Renal pelvis (tissue), 4 donors: ENCODE measurements around the gene CD81. TPM values are rescaled to one million over a fixed set of nuclear protein-coding genes. Genes with fewer than 3 reads are reported as not detected.
"Not testable (repeated sequence)": the region's sequence is repeated elsewhere in the genome, so short reads cannot be mapped to it uniquely, and the experiment has no call there.

Experiments
- DNase-seq: peaks from one replicate; pipeline ENCODE4 v3.0.0-alpha.2; 2013
- polyA plus RNA-seq, 3 donors: library from polyadenylated mRNA; unstranded; fragments of 120-200 nt; gene quantifications; one replicate each; pipeline ENCODE4 v1.2.1, GENCODE V29; 2013; ENCODE audit not compliant: insufficient read length in 3 of 3

CD81 gene
- polyA plus RNA-seq, 3 donors: 534 to 608 (median 573) TPM

- DNase-seq: no peak
Observed at GRCh38 chr11:2346586-2347307, 30.4 kb upstream of the CD81 start.

- no peak for DNase-seq
Observed at GRCh38 chr11:2347308-2347830, 29.7 kb upstream of the CD81 start.

- no peak for DNase-seq
Observed at GRCh38 chr11:2348986-2349385, 28.1 kb upstream of the CD81 start.

GRCh38 chr11:2351701-2352100, 25.4 kb upstream of the CD81 start:
- no peak for DNase-seq

- no peak for DNase-seq
Observed at GRCh38 chr11:2352420-2352819, 24.7 kb upstream of the CD81 start.

- DNase-seq: no peak
Observed at GRCh38 chr11:2355000-2355644, 22.0 kb upstream of the CD81 start.

GRCh38 chr11:2357246-2357645, 19.9 kb upstream of the CD81 start:
- no peak for DNase-seq

GRCh38 chr11:2357651-2358050, 19.5 kb upstream of the CD81 start:
- not testable (repeated sequence) for DNase-seq

- DNase-seq: no peak
Observed at GRCh38 chr11:2358754-2359442, 18.2 kb upstream of the CD81 start.

- DNase-seq: no peak
Observed at GRCh38 chr11:2359557-2359956, 17.6 kb upstream of the CD81 start.

- DNase-seq: no peak
Observed at GRCh38 chr11:2360081-2360642, 16.9 kb upstream of the CD81 start.

GRCh38 chr11:2361565-2361964, 15.5 kb upstream of the CD81 start:
- DNase-seq: no peak

GRCh38 chr11:2362414-2362813, 14.7 kb upstream of the CD81 start:
- no peak for DNase-seq

- DNase-seq: no peak
Observed at GRCh38 chr11:2363130-2363529, 14.0 kb upstream of the CD81 start.

- no peak for DNase-seq
Observed at GRCh38 chr11:2363577-2364370, 13.3 kb upstream of the CD81 start.

GRCh38 chr11:2364386-2364785, 12.7 kb upstream of the CD81 start:
- not testable (repeated sequence) for DNase-seq

GRCh38 chr11:2365571-2366210, 11.4 kb upstream of the CD81 start:
- DNase-seq: no peak

GRCh38 chr11:2366276-2366675, 10.8 kb upstream of the CD81 start:
- DNase-seq: no peak

- DNase-seq: no peak
Observed at GRCh38 chr11:2366733-2367132, 10.4 kb upstream of the CD81 start.

GRCh38 chr11:2367266-2368160, 9.6 kb upstream of the CD81 start:
- DNase-seq: no peak
